CD8-positive, alpha-beta memory T cell (primary cell): ENCODE results near the gene SPATA46. TPM values are rescaled to one million over a fixed set of nuclear protein-coding genes. Genes with fewer than 3 reads are reported as not detected.

Source experiments
- CTCF ChIA-PET: fragments of 350-600 bp; sonication (Branson Sonifier 250); formaldehyde crosslinking; loops from one replicate; lab custom pipeline; 2021; ENCODE audit warnings: antibody characterized with exemption; lab: Charles Lee
- POLR2A ChIA-PET: fragments of 350-600 bp; sonication (Branson Sonifier 250); formaldehyde crosslinking; loops from one replicate; lab custom pipeline; 2021; ENCODE audit warnings: antibody characterized with exemption; lab: Charles Lee
- DNase-seq, 5 donors: peaks; one replicate each; pipeline versions ENCODE4 v3.0.0 to v3.0.0-alpha.2; 2020 to 2022; ENCODE audit warnings: mixed read lengths in 1 of 5
- H3K27ac ChIP-seq: one replicate; pipeline ENCODE4 v1.7.0; 2013; ENCODE audit warnings: low read depth, mild to moderate bottlenecking, low read length, moderate library complexity
- H3K27me3 ChIP-seq: 2 replicates; pipeline ENCODE4 v1.7.0; 2013; ENCODE audit warnings: low read length, mild to moderate bottlenecking; ENCODE audit not compliant: insufficient read depth, poor library complexity, severe bottlenecking
- H3K36me3 ChIP-seq: 2 replicates; pipeline ENCODE4 v1.7.0; 2013; ENCODE audit warnings: mild to moderate bottlenecking, low read length, moderate library complexity; ENCODE audit not compliant: insufficient read depth
- H3K4me1 ChIP-seq: 2 replicates; pipeline ENCODE4 v1.7.0; 2013; ENCODE audit warnings: mild to moderate bottlenecking, low read length, moderate library complexity; ENCODE audit not compliant: insufficient read depth
- H3K4me3 ChIP-seq: 2 replicates; pipeline ENCODE4 v1.7.0; 2013; ENCODE audit warnings: mild to moderate bottlenecking, low read length
- H3K9me3 ChIP-seq: 2 replicates; pipeline ENCODE4 v1.7.0; 2013; ENCODE audit warnings: mild to moderate bottlenecking, low read length
- H3K27ac Mint-ChIP-seq, 8 donors: one replicate each; pipeline ENCODE4 v1.8.0; 2020 to 2021; ENCODE audit warnings: mixed read lengths in 8 of 8, mild to moderate bottlenecking in 6 of 8, inconsistent platforms in 3 of 8, moderate library complexity in 3 of 8
- H3K27me3 Mint-ChIP-seq, 2 donors: one replicate each; pipeline ENCODE4 v1.8.0; 2020 to 2021; ENCODE audit warnings: mixed read lengths in 2 of 2, mild to moderate bottlenecking in 1 of 2, moderate library complexity in 1 of 2
- H3K36me3 Mint-ChIP-seq, 3 donors: one replicate each; pipeline ENCODE4 v1.8.0; 2020 to 2021; ENCODE audit warnings: mixed read lengths in 3 of 3, inconsistent platforms in 1 of 3, mild to moderate bottlenecking in 1 of 3
- H3K4me1 Mint-ChIP-seq, 3 donors: one replicate each; pipeline ENCODE4 v1.8.0; 2020 to 2021; ENCODE audit warnings: mixed read lengths in 3 of 3, inconsistent platforms in 1 of 3, mild to moderate bottlenecking in 1 of 3
- H3K4me3 Mint-ChIP-seq, 7 donors: one replicate each; pipeline ENCODE4 v1.8.0; 2020 to 2021; ENCODE audit warnings: mixed read lengths in 7 of 7, mild to moderate bottlenecking in 6 of 7, moderate library complexity in 4 of 7, inconsistent platforms in 2 of 7
- H3K9me3 Mint-ChIP-seq, 5 donors: one replicate each; pipeline ENCODE4 v1.8.0; 2020 to 2022; ENCODE audit warnings: mixed read lengths in 5 of 5, mild to moderate bottlenecking in 3 of 5, moderate library complexity in 2 of 5, inconsistent platforms in 1 of 5
- polyA plus RNA-seq: library from polyadenylated mRNA; unstranded; fragments of 300-500 nt; fragmentation: Illumina TruSeq; gene quantifications from one replicate; pipeline ENCODE4 v1.2.3, GENCODE V29; 2021
- total RNA-seq, 2 experiments: library from RNA; stranded (reverse); gene quantifications; one replicate each; pipeline ENCODE4 v1.2.3, GENCODE V29; 2021

The SPATA46 gene
- total and polyA plus RNA-seq, 3 experiments from 2014 or later, result not detected

DNA sequence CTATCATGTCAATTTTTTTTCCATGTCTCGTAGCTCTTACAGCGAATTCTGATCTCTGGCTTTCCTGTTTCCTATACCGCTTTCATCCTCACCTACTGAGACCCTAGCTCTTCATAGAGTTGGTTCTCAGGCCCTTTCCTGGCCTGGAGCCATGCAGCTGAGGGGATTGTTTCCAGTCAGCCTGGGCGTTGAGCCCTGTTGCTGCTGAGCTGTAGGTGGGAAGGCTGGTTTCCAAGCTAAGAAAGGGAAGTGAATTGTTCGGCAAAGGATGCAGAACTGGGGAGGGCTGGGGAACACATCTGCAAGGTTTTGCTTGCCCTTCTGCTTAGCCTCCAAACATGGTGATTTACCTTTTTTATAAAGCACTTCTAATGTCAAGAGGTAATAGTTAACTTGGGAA lies 41.5 kb downstream of the SPATA46 start:
- no peaks in the 10 kb centered on the region for H3K4me1 ChIP-seq
- DNase-seq, result no peak
- ChIA-PET POLR2A (no interaction called here), CTCF (no interaction called here)
- Mint-ChIP-seq H3K27ac (no peak overlapping the region), H3K4me1 (no peaks in the 10 kb centered on the region), H3K36me3 (no peaks in the 10 kb centered on the region), H3K4me3 (no peak overlapping the region), H3K9me3 (no peaks in the 10 kb centered on the region), H3K27me3 (peaks cover 12 to 47% of the 10 kb centered on the region in 2 donors)
- no peak overlapping the region for H3K27ac ChIP-seq
- H3K4me3 ChIP-seq, result no peak overlapping the region
- no peaks in the 10 kb centered on the region for H3K27me3 ChIP-seq
- no peaks in the 10 kb centered on the region for H3K36me3 ChIP-seq
- no peaks in the 10 kb centered on the region for H3K9me3 ChIP-seq

DNA sequence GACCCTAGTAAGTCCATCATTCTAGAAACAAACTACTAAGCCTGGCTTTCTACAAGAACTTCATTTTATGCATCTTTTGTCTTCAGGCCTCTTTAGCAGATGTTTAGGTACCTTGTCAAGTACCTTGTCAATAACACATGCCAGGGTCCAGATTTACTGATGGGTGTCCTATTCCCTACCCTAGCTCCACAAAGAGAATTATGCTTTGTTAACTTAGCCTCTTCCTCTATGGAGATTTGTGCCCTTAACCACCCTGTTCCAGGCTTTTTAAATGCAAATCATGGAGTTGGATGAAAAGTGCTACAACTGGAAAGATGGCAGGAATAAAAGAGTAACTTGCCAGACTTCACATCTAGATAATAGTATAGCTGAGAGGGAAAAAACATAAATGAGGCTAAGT lies 42.7 kb downstream of the SPATA46 start:
- H3K4me1 ChIP-seq, result no peaks in the 10 kb centered on the region
- POLR2A ChIA-PET, result no interaction called here
- H3K4me3 ChIP-seq, result no peak overlapping the region
- Mint-ChIP-seq H3K4me3 (no peak overlapping the region), H3K4me1 (no peaks in the 10 kb centered on the region), H3K36me3 (no peaks in the 10 kb centered on the region), H3K9me3 (no peaks in the 10 kb centered on the region), H3K27me3 (peaks cover 14 to 42% of the 10 kb centered on the region in 2 donors), H3K27ac (no peak overlapping the region)
- CTCF ChIA-PET, result no interaction called here
- no peak for DNase-seq
- H3K27me3 ChIP-seq, result no peaks in the 10 kb centered on the region
- no peak overlapping the region for H3K27ac ChIP-seq
- no peaks in the 10 kb centered on the region for H3K9me3 ChIP-seq
- H3K36me3 ChIP-seq, result no peaks in the 10 kb centered on the region

DNA sequence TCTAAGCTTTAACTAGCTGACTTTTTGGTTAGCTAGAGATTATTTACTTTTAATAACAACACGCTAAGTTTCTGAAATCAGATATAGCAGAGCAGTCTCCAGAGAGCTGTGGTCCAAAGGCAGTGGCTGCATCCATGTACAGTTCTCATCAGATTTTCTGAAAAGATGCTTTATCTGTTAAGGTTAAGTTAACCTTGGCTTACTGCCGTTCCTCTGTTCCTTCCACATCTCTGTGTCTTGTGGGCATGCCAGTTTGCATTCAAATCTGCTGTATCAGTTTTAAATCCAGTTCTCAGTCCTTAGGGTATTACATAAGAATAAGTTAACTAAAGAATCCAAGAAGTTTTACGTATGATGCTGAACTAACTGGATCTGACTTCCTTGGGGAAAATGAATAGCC lies 46.8 kb downstream of the SPATA46 start:
- ChIA-PET POLR2A (no interaction called here), CTCF (no interaction called here)
- peaks cover 6 to 7% of the 10 kb centered on the region in 2 donors for H3K27me3 Mint-ChIP-seq
- no peak overlapping the region for H3K4me3 Mint-ChIP-seq
- H3K9me3 Mint-ChIP-seq, result no peaks in the 10 kb centered on the region
- Histone ChIP-seq H3K9me3 (no peaks in the 10 kb centered on the region), H3K27me3 (no peaks in the 10 kb centered on the region), H3K36me3 (no peaks in the 10 kb centered on the region), H3K4me1 (no peaks in the 10 kb centered on the region), H3K27ac (no peak overlapping the region), H3K4me3 (no peak overlapping the region)
- H3K36me3 Mint-ChIP-seq, result no peaks in the 10 kb centered on the region
- DNase-seq, result no peak
- no peaks in the 10 kb centered on the region for H3K4me1 Mint-ChIP-seq
- H3K27ac Mint-ChIP-seq, result no peak overlapping the region

DNA sequence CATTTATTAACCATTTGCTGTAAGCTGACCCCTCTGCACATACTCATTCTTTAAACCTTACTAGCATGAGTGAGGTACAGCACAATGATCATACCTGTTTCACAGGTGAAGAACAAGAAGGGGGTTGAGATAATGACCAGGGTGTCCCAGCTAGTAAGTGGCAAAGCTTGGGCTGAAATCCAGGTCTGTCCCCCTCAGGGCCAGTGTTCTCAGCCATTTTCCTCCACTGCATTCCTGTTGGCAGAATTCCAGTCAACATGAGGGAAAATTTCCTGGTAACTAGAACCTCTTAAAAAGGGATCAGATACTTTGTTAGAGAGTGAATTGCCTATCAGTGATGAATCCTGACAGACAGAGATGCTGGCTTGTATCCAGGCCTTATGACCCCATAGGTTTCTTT lies 48.1 kb downstream of the SPATA46 start:
- Histone ChIP-seq H3K36me3 (no peaks in the 10 kb centered on the region), H3K4me3 (no peak overlapping the region), H3K27ac (no peak overlapping the region), H3K9me3 (no peaks in the 10 kb centered on the region), H3K4me1 (no peaks in the 10 kb centered on the region), H3K27me3 (no peaks in the 10 kb centered on the region)
- no peak overlapping the region for H3K4me3 Mint-ChIP-seq
- no peak overlapping the region for H3K27ac Mint-ChIP-seq
- H3K9me3 Mint-ChIP-seq, result no peaks in the 10 kb centered on the region
- H3K27me3 Mint-ChIP-seq, result peaks cover 6 to 7% of the 10 kb centered on the region in 2 donors
- H3K4me1 Mint-ChIP-seq, result no peaks in the 10 kb centered on the region
- ChIA-PET CTCF (no interaction called here), POLR2A (no interaction called here)
- no peak for DNase-seq
- no peaks in the 10 kb centered on the region for H3K36me3 Mint-ChIP-seq

- ChIA-PET CTCF (no interaction called here), POLR2A (no interaction called here)
- no peaks in the 10 kb centered on the region for H3K36me3 ChIP-seq
- H3K36me3 Mint-ChIP-seq, result no peaks in the 10 kb centered on the region
- peaks cover 7% of the 10 kb centered on the region in 2 donors for H3K27me3 Mint-ChIP-seq
- no peaks in the 10 kb centered on the region for H3K4me1 ChIP-seq
- no peak overlapping the region for H3K27ac Mint-ChIP-seq
- no peaks in the 10 kb centered on the region for H3K27me3 ChIP-seq
- no peaks in the 10 kb centered on the region for H3K9me3 Mint-ChIP-seq
- no peak for DNase-seq
- H3K4me1 Mint-ChIP-seq, result no peaks in the 10 kb centered on the region
- no peak overlapping the region for H3K4me3 Mint-ChIP-seq
- no peaks in the 10 kb centered on the region for H3K9me3 ChIP-seq
- no peak overlapping the region for H3K27ac ChIP-seq
- H3K4me3 ChIP-seq, result no peak overlapping the region
Measured at GRCh38 chr1:162327788-162328165, 48.9 kb downstream of the SPATA46 start.

- ChIA-PET POLR2A (no interaction called here), CTCF (no interaction called here)
- H3K9me3 ChIP-seq, result no peaks in the 10 kb centered on the region
- no peaks in the 10 kb centered on the region for H3K4me1 Mint-ChIP-seq
- no peak overlapping the region for H3K4me3 Mint-ChIP-seq
- H3K36me3 Mint-ChIP-seq, result no peaks in the 10 kb centered on the region
- H3K4me1 ChIP-seq, result no peaks in the 10 kb centered on the region
- peaks cover 7 to 11% of the 10 kb centered on the region in 2 donors for H3K27me3 Mint-ChIP-seq
- H3K27ac ChIP-seq, result no peak overlapping the region
- no peak for DNase-seq
- H3K27ac Mint-ChIP-seq, result no peak overlapping the region
- H3K4me3 ChIP-seq, result no peak overlapping the region
- no peaks in the 10 kb centered on the region for H3K9me3 Mint-ChIP-seq
- no peaks in the 10 kb centered on the region for H3K27me3 ChIP-seq
- no peaks in the 10 kb centered on the region for H3K36me3 ChIP-seq
Measured at GRCh38 chr1:162327144-162327787, 49.4 kb downstream of the SPATA46 start.

DNA sequence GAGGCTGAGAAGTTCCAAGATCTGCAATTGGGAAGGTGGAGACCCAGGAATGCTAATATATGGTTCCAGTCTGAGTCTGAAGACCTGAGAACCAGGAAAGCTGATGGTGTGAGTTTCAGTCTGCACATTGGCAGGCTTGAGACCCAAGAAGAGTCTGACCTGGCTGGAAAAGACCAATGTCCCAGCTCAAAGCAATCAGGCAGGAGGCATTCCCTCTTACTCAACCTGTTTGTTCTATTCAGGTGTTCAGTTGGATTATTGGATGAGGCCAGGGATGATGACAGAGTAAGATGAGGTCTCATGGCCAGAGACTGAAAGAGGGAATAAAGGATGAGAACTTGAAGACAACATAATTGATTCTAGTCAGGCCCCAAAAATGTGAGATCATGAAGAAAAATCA lies 50.1 kb downstream of the SPATA46 start:
- Histone ChIP-seq H3K4me1 (no peaks in the 10 kb centered on the region), H3K36me3 (no peaks in the 10 kb centered on the region), H3K27me3 (no peaks in the 10 kb centered on the region), H3K27ac (no peak overlapping the region), H3K4me3 (no peak overlapping the region), H3K9me3 (no peaks in the 10 kb centered on the region)
- Mint-ChIP-seq H3K27ac (no peak overlapping the region), H3K9me3 (no peaks in the 10 kb centered on the region), H3K4me1 (no peaks in the 10 kb centered on the region), H3K36me3 (no peaks in the 10 kb centered on the region), H3K27me3 (peaks cover 7 to 11% of the 10 kb centered on the region in 2 donors), H3K4me3 (no peak overlapping the region)
- no peak for DNase-seq
- POLR2A ChIA-PET, result no interaction called here
- CTCF ChIA-PET, result no interaction called here

GRCh38 chr1:162324396-162324795 lies 52.3 kb downstream of the SPATA46 start:
- no peaks in the 10 kb centered on the region for H3K4me1 Mint-ChIP-seq
- H3K27ac Mint-ChIP-seq, result no peak overlapping the region
- no peak for DNase-seq
- Histone ChIP-seq H3K4me3 (no peak overlapping the region), H3K9me3 (no peaks in the 10 kb centered on the region), H3K36me3 (no peaks in the 10 kb centered on the region), H3K27ac (no peak overlapping the region), H3K27me3 (no peaks in the 10 kb centered on the region), H3K4me1 (no peaks in the 10 kb centered on the region)
- H3K36me3 Mint-ChIP-seq, result no peaks in the 10 kb centered on the region
- CTCF ChIA-PET, result no interaction called here
- H3K27me3 Mint-ChIP-seq, result peaks cover 7 to 12% of the 10 kb centered on the region in 2 donors
- H3K4me3 Mint-ChIP-seq, result no peak overlapping the region
- POLR2A ChIA-PET, result no interaction called here
- H3K9me3 Mint-ChIP-seq, result no peaks in the 10 kb centered on the region
